K562 (cell line): Measurements from ENCODE around the gene CETN1. TPM values are rescaled to one million over a fixed set of nuclear protein-coding genes. Genes with fewer than 3 reads are reported as not detected.
A peak's percentile ranks its signal among the peaks of the same experiment; 100 is the strongest.

Experiments
- ARHGAP35 ChIP-seq: fragments of 450-650 bp; IDR thresholded peaks from 2 replicates; pipeline ENCODE4 v1.6.1; 2018; ENCODE audit not compliant: partially characterized antibody
- CTCF ChIP-seq, 3 experiments: IDR thresholded peaks in 2 of 3; conservative IDR thresholded peaks in 1 of 3; 2 replicates each; pipeline ENCODE4 v1.5.1; 2011 to 2012; ENCODE audit warnings: low read length in 3 of 3, mild to moderate bottlenecking in 3 of 3, control low read depth in 2 of 3, improper control_type of control experiment in 1 of 3, inconsistent platforms in 1 of 3, low read depth in 1 of 3, mixed read lengths in 1 of 3, moderate library complexity in 1 of 3; ENCODE audit not compliant: insufficient read depth in 2 of 3
- ESRRA ChIP-seq: fragments of 450-650 bp; IDR thresholded peaks from 2 replicates; pipeline ENCODE4 v1.6.1; 2014; ENCODE audit warnings: low read depth, mild to moderate bottlenecking, moderate library complexity, borderline replicate concordance
- HLTF ChIP-seq: fragments of 450-650 bp; IDR thresholded peaks from 2 replicates; pipeline ENCODE4 v1.6.1; 2016
- MAFF ChIP-seq: IDR thresholded peaks from 2 replicates; pipeline ENCODE4 v1.6.1; 2012; ENCODE audit warnings: low read length, improper control_type of control experiment
- MAZ ChIP-seq, 2 experiments: fragments of 450-650 bp in 1 of 2; sonication (generic) in 1 of 2; formaldehyde crosslinking; IDR thresholded peaks in 1 of 2; conservative IDR thresholded peaks in 1 of 2; 2 replicates each; pipeline versions ENCODE4 v1.4.0 to v1.5.0; 2020; ENCODE audit warnings: mild to moderate bottlenecking in 1 of 2, missing genetic modification reagents in 1 of 2
- MLX ChIP-seq, 2 experiments: fragments of 450-650 bp in 1 of 2; sonication (generic) in 1 of 2; formaldehyde crosslinking; conservative IDR thresholded peaks; 2 replicates each; pipeline versions ENCODE4 v1.4.0 to v1.8.1; 2020 to 2022; ENCODE audit warnings: mild to moderate bottlenecking in 1 of 2, missing genetic modification reagents in 1 of 2
- NFRKB ChIP-seq: fragments of 450-650 bp; IDR thresholded peaks from 2 replicates; pipeline ENCODE4 v1.6.1; 2016; ENCODE audit warnings: low read depth
- PRPF4 ChIP-seq: fragments of 200-400 bp; formaldehyde crosslinking; IDR thresholded peaks from one replicate; pipeline ENCODE4 v1.6.1; 2017; ENCODE audit warnings: low read length, low read depth, mild to moderate bottlenecking; ENCODE audit not compliant: insufficient read depth, poor library complexity, severe bottlenecking
- RB1 ChIP-seq: fragments of 450-650 bp; IDR thresholded peaks from 2 replicates; pipeline ENCODE4 v1.6.1; 2017; ENCODE audit warnings: low read depth, mild to moderate bottlenecking
- SIN3B ChIP-seq: fragments of 450-650 bp; IDR thresholded peaks from 2 replicates; pipeline ENCODE4 v1.6.1; 2017; ENCODE audit warnings: low read depth, mild to moderate bottlenecking, moderate library complexity
- SLC30A9 ChIP-seq: fragments of 250-450 bp; sonication (Bioruptor Pico); IDR thresholded peaks from 2 replicates; pipeline ENCODE4 v1.8.0; 2022; ENCODE audit warnings: mild to moderate bottlenecking, moderate library complexity
- SOX6 ChIP-seq: fragments of 450-650 bp; IDR thresholded peaks from 2 replicates; pipeline ENCODE4 v1.6.1; 2014; ENCODE audit warnings: mild to moderate bottlenecking
- SPI1 ChIP-seq: IDR thresholded peaks from 2 replicates; pipeline ENCODE4 v1.6.1; 2011; ENCODE audit warnings: low read depth, low read length, control low read depth, borderline replicate concordance
- TAF1 ChIP-seq: IDR thresholded peaks from 2 replicates; pipeline ENCODE4 v1.6.1; 2011; ENCODE audit warnings: mild to moderate bottlenecking, low read length, moderate library complexity; ENCODE audit not compliant: insufficient read depth, control insufficient read depth, severe bottlenecking; ENCODE audit errors: extremely low read depth
- TRIM28 ChIP-seq: fragments of 450-650 bp; IDR thresholded peaks from 2 replicates; pipeline ENCODE4 v1.6.1; 2017
- XRCC3 ChIP-seq: fragments of 450-650 bp; IDR thresholded peaks from 2 replicates; pipeline ENCODE4 v1.6.1; 2017; ENCODE audit warnings: mild to moderate bottlenecking, moderate library complexity
- ZBTB8A ChIP-seq: fragments of 450-650 bp; IDR thresholded peaks from 2 replicates; pipeline ENCODE4 v1.6.1; 2018; ENCODE audit warnings: mild to moderate bottlenecking, moderate library complexity; ENCODE audit not compliant: partially characterized antibody
- ZNF124 ChIP-seq: sonication (generic); formaldehyde crosslinking; IDR thresholded peaks from 2 replicates; pipeline ENCODE4 v1.8.1; 2022; ENCODE audit warnings: missing genetic modification reagents
- ZNF324 ChIP-seq: fragments of 250-450 bp; sonication (Bioruptor Pico); IDR thresholded peaks from 2 replicates; pipeline ENCODE4 v1.4.0; 2020; ENCODE audit warnings: mild to moderate bottlenecking
- ZNF395 ChIP-seq: fragments of 200-800 bp; sonication (Bioruptor generic); IDR thresholded peaks from 2 replicates; pipeline ENCODE4 v1.6.1; 2017; ENCODE audit warnings: missing genetic modification characterization, missing compliant biosample characterization
- ZNF609 ChIP-seq: sonication (generic); formaldehyde crosslinking; IDR thresholded peaks from 2 replicates; pipeline ENCODE4 v1.8.1; 2023; ENCODE audit warnings: missing genetic modification reagents, mild to moderate bottlenecking, borderline replicate concordance
- polyA plus RNA-seq, 8 experiments: library from polyadenylated mRNA; depleted of rRNA in 4 of 8; stranded (reverse) in 5 of 8; unstranded in 3 of 8; fragments of >200 nt; fragmentation: Nextera tagmentation in 2 of 8; fragmentation: Illumina TruSeq in 1 of 8; extraction: Ambion mirVana in 2 of 8; extraction: Trizol in 1 of 8; gene quantifications; 2 replicates each; pipeline versions ENCODE4 v1.2.1 to v1.2.3, GENCODE V29; 2011 to 2014; ENCODE audit warnings: inconsistent platforms in 1 of 8, missing spikeins in 1 of 8
- total RNA-seq, 7 experiments: library from RNA; depleted of rRNA in 6 of 7; stranded (reverse); fragments of >200 nt in 6 of 7; fragmentation: Illumina TruSeq in 2 of 7; extraction: Trizol in 2 of 7; gene quantifications; 2 replicates each; pipeline versions ENCODE4 v1.2.1 to v1.2.3, GENCODE V29; 2011 to 2021; ENCODE audit warnings: low replicate concordance in 1 of 7

Gene CETN1
- total and polyA plus RNA-seq, 9 of the 15 experiments (the other 6 are each of a cell fraction or from before 2014, with no cell fraction given) = 0.07 to 0.34 (median 0.19) TPM; not detected in 3

- TF ChIP-seq SLC30A9 (CRISPR knock-in tag) = no peak
- no peak for TF ChIP-seq PRPF4
- no peak for TF ChIP-seq ESRRA
- TF ChIP-seq ZNF395 (CRISPR knock-in tag) = no peak
- TF ChIP-seq SOX6 = peak; percentile 37; the same call in 1 of the 2 replicates
- TF ChIP-seq RB1 = no peak
- TF ChIP-seq ZBTB8A = no peak
- no peak for TF ChIP-seq XRCC3
- TF ChIP-seq MAFF = no peak
- TF ChIP-seq HLTF = no peak
- no peak for TF ChIP-seq TRIM28
- TF ChIP-seq TAF1 = no peak
- TF ChIP-seq ARHGAP35 = no peak
- TF ChIP-seq NFRKB = no peak
- TF ChIP-seq CTCF (IDR thresholded peaks at IDR 0.05 in 2 of 3, conservative IDR thresholded peaks at IDR 0.05 in 1 of 3; ENCODE audit: insufficient read depth in 2 of 3, low read depth in 1 of 3, low read length in 3 of 3) = peak; percentile 24 to 46 (median 26); a peak in 4 of 6 replicates
- TF ChIP-seq MAZ (CRISPR knock-in tag; conservative IDR thresholded peaks at IDR 0.05 in 1 of 2, IDR thresholded peaks at IDR 0.05 in 1 of 2) = 0 out of 4 replicates have a peak, but pooled peaks of 1 of the 2 experiments have one; percentile 27
- no peak for TF ChIP-seq MLX (CRISPR knock-in tag; conservative IDR thresholded peaks at IDR 0.05)
- no peak for TF ChIP-seq ZNF609 (CRISPR knock-in tag)
- TF ChIP-seq ZNF124 (CRISPR knock-in tag) = no peak
- no peak for TF ChIP-seq SPI1
- TF ChIP-seq ZNF324 (CRISPR knock-in tag) = no peak
- TF ChIP-seq SIN3B = no peak
Observed at GRCh38 chr18:604771-605170, 24.6 kb downstream of the CETN1 start (continued).
